Esophagus muscularis mucosa (tissue), 4 donors: ENCODE results near the gene TMEM126B.

Source experiments
- EP300 ChIP-seq: sonication (generic); formaldehyde crosslinking; IDR thresholded peaks from one replicate; pipeline ENCODE4 v1.6.1; 2017; ENCODE audit warnings: antibody characterized with exemption
- POLR2AphosphoS5 ChIP-seq, 2 donors: sonication (generic); formaldehyde crosslinking; IDR thresholded peaks; one replicate each; pipeline ENCODE4 v1.6.1; 2017; ENCODE audit warnings: antibody characterized with exemption in 2 of 2
- TF ChIP-seq, protein P1 (sequence below), 3 experiments: fragments of 200-600 bp in 2 of 3; fragments of 450-650 bp in 1 of 3; sonication (generic) in 2 of 3; IDR thresholded peaks; one replicate each; pipeline ENCODE4 v1.5.1; 2017 to 2019; ENCODE audit warnings: antibody characterized with exemption in 3 of 3, mild to moderate bottlenecking in 2 of 3, moderate library complexity in 1 of 3

DNA sequence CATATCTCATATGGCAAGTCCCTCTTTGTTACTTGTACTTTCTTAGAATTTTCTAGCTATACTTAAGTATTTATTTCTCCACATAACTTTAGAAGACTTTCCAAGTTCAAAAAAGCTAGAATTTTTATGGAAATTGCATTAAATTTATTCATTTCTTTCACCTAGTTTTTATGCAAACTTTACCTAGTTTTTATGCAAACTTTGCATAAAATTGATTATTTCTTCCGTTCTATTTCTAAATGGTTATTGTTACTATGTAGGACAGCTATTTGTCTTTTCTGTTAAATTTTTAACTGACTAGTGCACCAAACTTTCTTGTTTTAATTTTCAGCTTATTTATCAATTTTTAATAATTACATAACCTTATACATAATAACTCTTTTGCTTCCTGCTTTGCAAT lies 39.8 kb downstream of the TMEM126B start:
- TF ChIP-seq POLR2AphosphoS5 (IDR thresholded peaks at IDR 0.05) (no peak), EP300 (no peak)
- TF ChIP-seq, protein P1, sequence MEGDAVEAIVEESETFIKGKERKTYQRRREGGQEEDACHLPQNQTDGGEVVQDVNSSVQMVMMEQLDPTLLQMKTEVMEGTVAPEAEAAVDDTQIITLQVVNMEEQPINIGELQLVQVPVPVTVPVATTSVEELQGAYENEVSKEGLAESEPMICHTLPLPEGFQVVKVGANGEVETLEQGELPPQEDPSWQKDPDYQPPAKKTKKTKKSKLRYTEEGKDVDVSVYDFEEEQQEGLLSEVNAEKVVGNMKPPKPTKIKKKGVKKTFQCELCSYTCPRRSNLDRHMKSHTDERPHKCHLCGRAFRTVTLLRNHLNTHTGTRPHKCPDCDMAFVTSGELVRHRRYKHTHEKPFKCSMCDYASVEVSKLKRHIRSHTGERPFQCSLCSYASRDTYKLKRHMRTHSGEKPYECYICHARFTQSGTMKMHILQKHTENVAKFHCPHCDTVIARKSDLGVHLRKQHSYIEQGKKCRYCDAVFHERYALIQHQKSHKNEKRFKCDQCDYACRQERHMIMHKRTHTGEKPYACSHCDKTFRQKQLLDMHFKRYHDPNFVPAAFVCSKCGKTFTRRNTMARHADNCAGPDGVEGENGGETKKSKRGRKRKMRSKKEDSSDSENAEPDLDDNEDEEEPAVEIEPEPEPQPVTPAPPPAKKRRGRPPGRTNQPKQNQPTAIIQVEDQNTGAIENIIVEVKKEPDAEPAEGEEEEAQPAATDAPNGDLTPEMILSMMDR (IDR thresholded peaks at IDR 0.05): no peak
